ENCODE data around the gene CD3G.
"Not testable (repeated sequence)": the region's sequence is repeated elsewhere in the genome, so short reads cannot be mapped to it uniquely, and the experiment has no call there.

The CD3G gene

GRCh38 chr11:118382954-118383353 lies 38.8 kb downstream of the CD3G start:
- DNase-seq = no peak

- DNase-seq = no peak
Observed at GRCh38 chr11:118383657-118384056, 39.5 kb downstream of the CD3G start.

- DNase-seq = no peak
Observed at GRCh38 chr11:118396097-118396501, 52.0 kb downstream of the CD3G start.

GRCh38 chr11:118397448-118397847 lies 53.3 kb downstream of the CD3G start:
- DNase-seq = no peak

- DNase-seq = no peak
Observed at GRCh38 chr11:118398791-118399559, 54.8 kb downstream of the CD3G start.

- DNase-seq = peak; percentile 96
Observed at GRCh38 chr11:118401151-118401879, 57.2 kb downstream of the CD3G start, which contains the start of gene ATP5MG. Gene ATP5MG, plus strand, starts transcription at chr11:118401606. Its CDS starts 60 bp downstream, at chr11:118401666.

- DNase-seq = no peak
Observed at GRCh38 chr11:118401880-118402590, 57.9 kb downstream of the CD3G start.

- DNase-seq = not testable (repeated sequence)
Observed at GRCh38 chr11:118402594-118402993, 58.5 kb downstream of the CD3G start.

Measured in activated CD8-positive, alpha-beta memory T cell treated with anti-CD3 and anti-CD28 coated beads, Interleukin-2, amount 50 U/mL, for 48 hours (primary cell).